Raji (cell line): ENCODE results near the gene LKAAEAR1.

Experiments used
- POLR2A ChIP-seq: IDR thresholded peaks from 2 replicates; pipeline ENCODE4 v1.6.1; 2011; ENCODE audit warnings: low read depth, low read length, control low read depth; ENCODE audit not compliant: insufficient read depth

Gene LKAAEAR1

DNA sequence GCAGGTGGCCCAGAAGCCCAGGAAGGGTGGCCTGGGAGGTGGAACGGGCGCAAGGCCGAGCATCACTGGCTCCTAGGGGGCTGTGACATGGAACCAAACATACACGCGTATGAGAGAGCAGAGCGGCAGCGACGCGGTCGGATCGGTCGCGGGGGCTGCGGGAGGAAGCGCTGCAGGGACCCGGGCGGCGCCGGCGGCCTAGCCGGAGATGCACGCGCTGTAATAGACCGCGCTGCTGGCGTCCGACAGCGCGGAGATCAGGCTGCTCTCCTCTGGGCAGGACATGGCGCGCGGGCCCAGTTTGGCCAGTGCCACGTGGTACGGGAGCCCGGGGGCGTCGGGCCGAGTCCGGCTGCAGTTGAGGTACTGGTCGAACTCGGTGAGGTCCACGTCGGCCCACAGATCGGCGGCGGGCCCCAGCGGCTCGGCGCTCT, 36.2 kb downstream of the LKAAEAR1 start:
- TF ChIP-seq POLR2A: no peak

DNA sequence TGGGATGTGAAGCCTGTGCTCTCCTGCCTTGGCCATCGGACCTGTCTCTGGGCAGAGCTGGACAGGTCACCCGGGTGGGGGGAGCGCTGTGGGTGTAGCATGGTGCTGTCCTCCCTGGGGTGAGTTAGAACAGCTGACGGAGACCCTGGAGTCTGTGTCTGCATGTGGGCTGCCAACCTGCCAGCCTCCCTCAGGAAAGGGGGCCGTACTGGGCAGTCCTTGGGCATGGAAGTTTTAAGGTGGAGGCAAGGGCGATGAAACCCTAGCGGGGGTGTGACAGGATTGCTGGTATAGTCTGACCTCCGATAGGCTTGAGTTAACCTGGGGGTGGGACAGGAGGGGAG, 37.2 kb downstream of the LKAAEAR1 start:
- TF ChIP-seq POLR2A: no peak

DNA sequence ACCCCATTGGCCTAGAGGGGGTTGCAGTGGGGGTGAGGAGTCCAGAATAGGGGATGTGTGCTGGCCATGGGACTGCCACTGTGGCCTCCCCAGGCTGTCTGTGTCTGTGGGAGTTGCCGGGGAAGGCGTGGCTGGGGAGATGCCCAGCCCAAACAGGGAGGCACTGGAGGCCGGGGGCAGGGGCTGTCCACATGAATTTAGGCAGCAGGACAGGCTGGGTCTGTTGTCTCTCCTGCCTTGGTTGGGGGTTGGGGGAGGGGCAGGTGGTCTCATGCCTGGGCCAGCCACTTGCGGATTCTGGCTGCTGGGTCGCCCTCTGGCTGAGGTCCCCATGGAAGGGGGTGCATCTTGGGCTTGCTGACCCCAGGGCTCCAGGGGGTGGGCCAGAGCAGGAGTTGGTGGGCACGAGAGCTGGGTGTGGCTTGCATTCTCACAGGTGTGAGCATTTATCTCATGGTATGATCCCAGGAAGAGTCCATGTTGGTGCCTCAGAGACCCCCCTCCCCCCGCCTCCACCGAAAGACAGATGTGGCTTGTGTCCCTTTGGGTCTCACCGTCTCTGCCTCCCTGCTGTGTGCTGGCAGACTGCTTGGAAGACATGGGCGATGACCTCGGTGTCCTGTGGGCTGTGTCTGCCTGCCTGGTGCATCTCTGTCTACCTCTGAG, 38.7 kb downstream of the LKAAEAR1 start:
- TF ChIP-seq POLR2A: no peak

DNA sequence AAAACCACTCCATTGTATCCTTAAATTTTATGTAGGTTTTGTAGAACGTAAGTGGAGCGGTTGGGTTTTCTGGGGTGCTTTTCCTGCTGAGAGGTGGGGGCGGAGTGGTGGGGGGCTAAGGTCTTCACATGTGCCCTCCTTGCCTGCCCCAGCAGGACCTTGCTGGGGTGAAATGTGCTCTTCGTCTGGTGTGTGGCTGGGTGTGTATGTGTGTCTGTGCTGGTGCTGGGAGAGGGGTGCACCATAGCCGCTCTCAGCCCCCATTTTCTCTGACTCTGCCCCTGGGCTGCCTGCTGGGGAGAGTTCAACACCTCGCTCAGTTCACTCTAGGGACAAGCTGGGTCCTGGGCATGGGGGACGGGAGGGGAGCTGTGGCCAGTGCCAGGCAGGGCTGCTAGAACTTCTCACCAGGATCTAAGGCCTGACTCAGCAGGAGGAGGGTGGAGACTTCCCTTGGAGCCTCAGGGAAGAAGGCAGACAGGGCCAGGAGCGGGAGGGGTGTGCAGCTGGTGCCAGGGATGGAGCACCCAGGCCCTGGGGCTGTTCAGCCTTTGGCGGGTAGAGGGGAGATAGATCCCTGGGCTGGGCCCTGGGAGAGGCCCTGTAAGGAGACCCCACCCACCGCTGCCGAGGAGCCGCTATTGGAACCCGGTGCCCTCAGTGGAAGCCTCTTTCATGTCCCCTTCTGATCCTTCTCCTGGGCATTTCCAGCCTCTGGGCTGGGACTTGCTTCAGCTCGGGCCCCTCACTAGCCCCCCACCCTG, 39.5 kb downstream of the LKAAEAR1 start:
- TF ChIP-seq POLR2A: no peak

DNA sequence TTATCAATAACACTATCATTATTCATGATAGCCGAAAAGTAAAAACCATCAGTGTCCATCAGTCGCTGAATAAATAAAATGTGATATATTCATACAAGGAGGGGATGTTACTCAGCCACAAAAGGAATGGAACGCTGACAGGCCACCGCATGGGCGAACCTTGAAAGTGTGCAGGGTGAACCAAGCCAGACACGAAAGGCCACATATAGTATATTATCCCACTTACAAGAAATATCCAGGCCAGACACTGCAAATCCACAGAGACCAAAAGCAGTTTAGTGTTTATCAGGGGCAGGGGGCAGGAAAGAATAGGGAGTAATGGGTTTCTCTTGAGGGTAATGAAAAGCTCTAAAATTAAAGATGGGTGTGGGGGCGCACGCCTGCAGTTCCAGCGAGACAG, 40.4 kb downstream of the LKAAEAR1 start:
- no peak for TF ChIP-seq POLR2A

DNA sequence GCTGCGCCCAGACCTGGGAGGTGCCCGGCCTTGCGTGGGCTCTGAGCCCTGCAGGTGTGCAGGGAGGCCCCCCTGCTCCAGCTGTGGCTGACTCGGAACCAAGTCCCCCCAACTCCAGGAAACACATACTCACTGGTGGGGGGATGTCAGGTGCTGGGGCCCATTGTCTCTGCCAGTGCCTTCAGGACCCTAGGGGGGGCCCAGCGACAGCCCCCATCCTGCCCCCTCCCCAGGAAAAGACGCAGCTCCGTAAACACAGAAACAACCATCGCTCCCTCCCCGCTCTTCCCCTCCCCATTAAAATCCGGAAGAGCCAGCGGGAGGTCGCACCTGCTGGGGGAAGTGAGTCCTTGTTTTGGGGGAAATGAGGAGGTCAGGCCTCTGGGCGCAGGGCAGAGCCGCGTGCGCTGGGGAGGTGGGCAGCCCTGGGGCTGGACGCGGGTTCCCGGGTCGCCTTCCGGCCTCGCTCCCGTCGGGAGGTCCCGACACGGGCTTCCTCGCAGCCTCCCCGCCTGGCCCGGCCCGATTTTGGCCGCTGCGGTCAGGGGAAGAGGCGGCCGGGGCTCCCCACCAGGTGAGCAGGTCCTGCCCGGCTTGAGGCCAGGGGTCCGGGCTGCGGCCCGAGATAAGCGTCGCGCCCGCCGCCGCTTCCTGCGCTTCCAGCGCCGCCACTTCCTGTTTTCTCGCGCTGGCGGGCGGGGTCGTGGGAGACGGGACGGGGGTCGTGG, 42.0 kb downstream of the LKAAEAR1 start:
- TF ChIP-seq POLR2A: no peak

DNA sequence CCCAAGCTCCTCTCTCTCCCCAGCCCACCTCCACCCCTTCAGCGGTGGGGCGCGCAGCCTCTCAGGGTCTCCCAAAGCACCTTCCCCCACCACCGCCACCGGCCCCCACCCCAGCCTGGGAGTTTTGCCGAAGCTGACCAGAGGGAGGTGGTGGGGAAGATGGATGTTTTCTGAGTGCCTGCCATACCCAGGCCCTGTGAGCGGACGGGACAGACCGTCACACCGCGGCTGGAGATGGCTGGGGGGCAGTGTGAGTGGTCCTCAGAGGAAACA, 42.5 kb downstream of the LKAAEAR1 start:
- TF ChIP-seq POLR2A: no peak

DNA sequence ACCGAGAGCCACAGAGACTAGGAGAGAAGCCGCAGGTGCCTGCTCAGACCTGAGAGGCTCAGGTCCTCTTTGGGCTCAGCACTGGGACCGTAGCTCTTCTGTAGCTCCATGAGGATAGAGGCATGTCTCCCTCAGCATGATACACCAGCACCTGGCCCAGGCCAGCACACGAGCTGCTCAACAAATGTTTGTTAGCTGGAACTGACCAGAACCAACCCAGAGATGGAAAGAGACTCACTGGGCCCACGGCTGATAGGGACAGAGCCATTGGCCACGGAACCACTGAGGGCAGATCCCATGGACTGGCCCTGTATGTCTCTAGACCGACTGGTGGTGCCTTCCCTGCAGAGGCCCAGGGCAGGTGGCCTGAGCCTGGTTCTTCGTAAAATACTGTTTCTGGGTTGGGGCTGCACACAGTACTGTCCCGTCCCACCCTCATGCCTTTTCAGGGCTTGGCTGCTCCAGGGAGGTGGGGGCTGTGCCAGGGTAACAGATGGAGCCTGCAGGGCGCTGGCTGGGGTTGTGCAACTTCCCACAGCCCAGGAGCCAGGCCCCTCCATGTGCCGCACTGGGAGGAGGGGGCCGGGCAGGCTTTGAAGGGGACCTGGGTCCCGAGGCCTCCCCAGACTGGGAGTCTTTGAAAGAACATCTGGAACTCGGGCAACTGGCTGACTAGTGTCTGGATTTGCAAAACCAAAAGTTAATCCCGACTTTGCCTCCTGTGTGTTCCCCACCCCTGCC, 43.0 kb downstream of the LKAAEAR1 start:
- no peak for TF ChIP-seq POLR2A

DNA sequence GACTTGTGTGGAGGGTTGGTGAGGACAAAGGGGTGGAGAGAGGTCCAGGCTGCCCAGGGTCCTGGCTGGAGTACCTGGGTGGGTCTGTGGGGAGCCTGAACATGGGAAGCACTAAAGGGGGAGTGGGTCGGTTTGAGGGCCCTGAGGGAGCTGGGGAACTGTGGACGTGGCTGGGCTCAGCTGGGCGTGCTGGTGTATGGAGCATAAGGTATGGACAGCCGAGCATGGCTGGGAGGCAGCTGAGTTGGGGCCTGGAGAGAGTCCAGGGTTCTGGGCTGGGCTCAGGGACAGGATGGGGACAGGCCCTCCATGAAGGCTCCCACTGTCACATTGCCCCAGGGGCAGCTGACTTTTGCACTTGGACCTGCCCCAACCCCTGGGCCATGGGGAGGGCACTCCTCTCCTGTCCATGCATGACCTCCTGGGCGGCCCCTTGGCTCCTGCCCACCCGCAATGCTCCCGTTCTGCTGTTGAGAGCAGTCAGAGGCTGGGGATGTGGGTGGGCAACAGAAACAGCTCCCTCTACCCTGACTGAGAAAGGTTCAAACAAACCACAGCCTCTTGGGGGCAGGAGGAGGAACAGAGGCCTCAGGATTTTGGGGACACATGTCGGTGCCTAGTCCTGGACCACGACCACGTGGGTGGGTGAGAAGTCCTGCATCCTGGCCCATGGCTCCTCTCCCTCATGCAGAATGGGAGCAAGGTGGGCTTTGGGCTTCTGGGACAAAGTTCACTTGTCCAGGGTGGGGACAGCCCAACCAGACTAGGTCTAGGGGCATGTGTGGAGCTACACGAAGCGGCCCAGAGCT, 43.8 kb downstream of the LKAAEAR1 start:
- no peak for TF ChIP-seq POLR2A

DNA sequence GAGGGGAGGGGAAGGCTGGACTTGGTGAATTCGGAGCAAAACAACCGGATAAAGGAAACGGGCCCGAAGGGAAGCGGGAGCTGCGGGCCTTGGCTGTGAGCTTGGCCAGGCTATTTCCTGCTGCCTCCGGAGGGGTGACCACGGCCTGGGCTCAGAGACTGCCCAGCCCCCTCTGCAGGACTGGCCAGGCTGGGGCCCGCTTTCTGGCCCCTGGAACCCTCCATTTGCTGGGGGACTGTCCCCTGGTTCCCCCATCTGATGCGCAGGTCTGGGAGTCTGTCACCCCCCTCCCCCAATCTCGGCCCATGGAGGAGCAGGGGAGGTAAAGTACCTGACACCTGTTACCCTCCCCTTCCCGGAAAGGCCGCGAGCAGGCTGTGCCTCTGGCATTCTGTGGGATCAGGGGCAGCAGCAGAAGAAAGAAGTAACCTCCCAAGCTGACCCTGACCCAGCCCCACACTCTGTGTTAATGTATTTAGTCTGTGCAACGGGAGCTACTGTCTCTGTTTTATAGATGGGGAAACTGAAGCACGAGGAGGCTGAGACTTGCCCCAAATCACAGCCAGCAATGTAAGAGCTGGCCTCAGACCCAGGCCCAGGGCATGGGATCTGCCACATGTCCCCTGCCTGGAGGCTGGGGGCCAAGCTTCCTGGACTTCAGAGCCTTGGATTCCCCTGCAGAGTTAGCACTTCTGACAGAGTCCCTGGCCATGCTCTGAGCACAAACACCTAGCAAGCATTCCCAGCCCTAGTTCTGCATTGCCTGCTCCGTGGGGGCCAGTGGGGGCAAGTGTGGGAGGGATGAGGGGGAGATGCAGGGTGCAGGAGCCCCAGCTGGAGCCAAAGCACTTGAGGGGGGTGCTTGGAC, 44.7 kb downstream of the LKAAEAR1 start:
- no peak for TF ChIP-seq POLR2A

DNA sequence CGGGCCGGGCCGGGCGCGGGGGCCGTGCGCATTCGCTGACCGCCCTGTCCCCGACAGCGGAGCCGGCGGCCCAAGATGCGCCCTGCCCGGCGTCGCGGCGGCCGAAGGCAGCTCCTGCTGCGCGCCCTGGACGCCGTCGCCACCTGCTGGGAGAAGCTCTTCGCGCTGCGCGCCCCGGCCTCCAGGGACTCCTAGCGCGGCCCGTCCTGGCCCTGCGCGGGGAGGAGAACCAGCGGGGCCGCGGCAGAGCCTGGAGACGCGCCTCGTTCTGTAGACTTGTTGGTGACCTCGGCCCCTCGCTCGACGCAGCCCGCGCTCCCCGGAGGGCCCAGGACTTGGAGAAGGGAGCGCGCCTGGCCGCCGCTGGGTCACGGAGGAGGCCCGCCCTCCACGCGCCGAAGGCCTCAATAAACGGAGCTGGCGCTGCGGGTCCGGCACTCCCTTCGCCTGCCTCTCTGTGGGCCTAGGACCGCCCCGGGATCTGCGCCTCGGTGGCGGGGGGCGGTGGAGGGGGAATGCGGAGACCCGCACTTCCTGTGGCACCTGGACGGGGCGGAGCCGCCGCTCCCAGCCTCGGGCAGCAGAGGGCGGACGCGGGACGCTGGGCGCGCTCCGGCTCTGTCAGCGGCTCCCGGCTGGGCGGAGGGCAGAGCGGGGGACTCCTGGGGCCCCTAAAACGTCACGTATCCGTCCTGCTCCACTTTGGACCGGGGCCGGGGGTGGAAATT, 45.5 kb downstream of the LKAAEAR1 start:
- TF ChIP-seq POLR2A: peak; percentile 50

DNA sequence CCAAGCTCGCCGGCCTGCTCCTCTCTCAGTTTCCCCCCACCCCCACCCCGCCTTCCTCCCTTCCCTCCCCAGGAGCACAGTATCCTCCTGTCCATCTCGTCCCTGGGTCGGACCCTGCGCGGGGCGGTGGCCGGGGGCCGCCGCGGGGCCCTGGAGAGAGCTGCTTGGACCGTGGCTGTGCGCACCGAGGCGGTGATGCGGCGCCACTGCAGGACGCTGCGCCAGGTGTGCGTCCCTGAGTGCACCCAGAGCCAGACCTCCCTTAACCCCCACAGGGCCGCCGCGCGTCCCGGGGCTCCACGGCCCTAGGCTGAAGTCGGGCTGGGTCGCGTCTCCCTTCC, 46.0 kb downstream of the LKAAEAR1 start:
- no peak for TF ChIP-seq POLR2A

DNA sequence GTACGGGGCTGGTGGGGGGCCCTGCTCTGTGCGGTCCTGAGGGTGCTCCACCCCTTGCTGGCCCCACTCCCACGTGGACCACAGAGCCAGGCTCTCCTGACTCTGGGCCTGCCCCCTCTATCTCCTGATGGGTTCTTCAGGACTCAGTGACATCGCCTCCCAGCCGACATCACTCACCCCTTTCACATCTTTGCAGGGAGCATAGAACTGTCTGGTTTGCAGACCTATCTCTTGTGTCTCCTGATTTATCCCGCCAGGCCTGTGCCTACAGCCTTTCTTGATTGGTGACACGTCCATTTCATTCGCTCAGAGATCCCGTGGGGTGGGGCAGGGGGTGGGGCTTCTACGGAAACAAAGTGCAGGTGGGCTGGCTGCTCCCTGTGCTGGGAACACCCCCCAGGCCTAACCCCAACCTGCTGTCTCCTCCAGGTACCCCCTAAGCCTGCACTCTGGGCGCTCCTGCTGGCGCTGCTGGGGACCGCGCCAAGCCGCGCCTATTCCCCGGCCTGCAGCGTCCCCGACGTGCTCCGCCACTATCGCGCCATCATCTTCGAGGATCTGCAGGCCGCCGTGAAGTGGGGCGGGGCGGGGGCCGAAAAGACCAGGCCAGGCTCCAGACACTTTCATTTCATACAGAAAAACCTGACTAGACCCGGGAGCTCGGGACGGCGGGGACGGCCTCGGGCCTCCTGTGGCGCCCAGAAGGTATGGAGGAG, 46.5 kb downstream of the LKAAEAR1 start:
- no peak for TF ChIP-seq POLR2A
